Measurements from ENCODE around the gene AIF1L.
"Not testable (repeated sequence)": the region's sequence is repeated elsewhere in the genome, so short reads cannot be mapped to it uniquely, and the experiment has no call there.

The AIF1L gene

GRCh38 chr9:131099845-131100244 lies 3.5 kb downstream of the AIF1L start:
- not testable (repeated sequence) for DNase-seq

GRCh38 chr9:131100445-131100844 lies 4.1 kb downstream of the AIF1L start:
- DNase-seq: no peak

GRCh38 chr9:131101207-131101964 lies 5.1 kb downstream of the AIF1L start:
- DNase-seq: no peak

- DNase-seq: no peak
Measured at GRCh38 chr9:131103024-131103423, 6.7 kb downstream of the AIF1L start.

GRCh38 chr9:131103535-131103934 lies 7.2 kb downstream of the AIF1L start:
- DNase-seq: no peak

- no peak for DNase-seq
Measured at GRCh38 chr9:131104016-131104740, 7.8 kb downstream of the AIF1L start.

GRCh38 chr9:131105952-131106351 lies 9.6 kb downstream of the AIF1L start:
- no peak for DNase-seq

GRCh38 chr9:131107760-131108159 lies 11.4 kb downstream of the AIF1L start:
- DNase-seq: no peak

GRCh38 chr9:131111186-131111853 lies 15.0 kb downstream of the AIF1L start:
- DNase-seq: no peak

GRCh38 chr9:131111854-131112311 lies 15.6 kb downstream of the AIF1L start:
- no peak for DNase-seq

- DNase-seq: no peak
Measured at GRCh38 chr9:131112374-131113154, 16.2 kb downstream of the AIF1L start.

- DNase-seq: no peak
Measured at GRCh38 chr9:131113655-131114054, 17.3 kb downstream of the AIF1L start.

GRCh38 chr9:131114084-131114535 lies 17.8 kb downstream of the AIF1L start:
- no peak for DNase-seq

GRCh38 chr9:131115360-131115742 lies 19.0 kb downstream of the AIF1L start:
- not testable (repeated sequence) for DNase-seq

- DNase-seq: no peak
Measured at GRCh38 chr9:131116281-131117120, 20.2 kb downstream of the AIF1L start.

- no peak for DNase-seq
Measured at GRCh38 chr9:131117121-131117761, 20.9 kb downstream of the AIF1L start.

GRCh38 chr9:131117762-131118145 lies 21.4 kb downstream of the AIF1L start:
- DNase-seq: no peak

- no peak for DNase-seq
Measured at GRCh38 chr9:131119600-131119999, 23.3 kb downstream of the AIF1L start.

GRCh38 chr9:131120620-131121228 lies 24.4 kb downstream of the AIF1L start:
- no peak for DNase-seq

- DNase-seq: no peak
Measured at GRCh38 chr9:131121346-131121745, 25.0 kb downstream of the AIF1L start.

GRCh38 chr9:131122158-131122557 lies 25.8 kb downstream of the AIF1L start:
- no peak for DNase-seq
